Esophagus squamous epithelium (tissue), 4 donors: ENCODE measurements around the gene FRYL.

Experiments used
- POLR2A ChIP-seq, 4 donors: fragments of 450-650 bp; IDR thresholded peaks; one replicate each; pipeline ENCODE4 v1.6.1; 2017; ENCODE audit warnings: antibody characterized with exemption in 4 of 4, mild to moderate bottlenecking in 4 of 4, moderate library complexity in 3 of 4
- TF ChIP-seq, protein P1 (sequence below), 6 experiments: fragments of 450-650 bp in 4 of 6; fragments of 200-600 bp in 2 of 6; sonication (generic) in 2 of 6; IDR thresholded peaks; one replicate each; pipeline ENCODE4 v1.5.1; 2016 to 2019; ENCODE audit warnings: antibody characterized with exemption in 6 of 6, mild to moderate bottlenecking in 4 of 6, moderate library complexity in 4 of 6

DNA sequence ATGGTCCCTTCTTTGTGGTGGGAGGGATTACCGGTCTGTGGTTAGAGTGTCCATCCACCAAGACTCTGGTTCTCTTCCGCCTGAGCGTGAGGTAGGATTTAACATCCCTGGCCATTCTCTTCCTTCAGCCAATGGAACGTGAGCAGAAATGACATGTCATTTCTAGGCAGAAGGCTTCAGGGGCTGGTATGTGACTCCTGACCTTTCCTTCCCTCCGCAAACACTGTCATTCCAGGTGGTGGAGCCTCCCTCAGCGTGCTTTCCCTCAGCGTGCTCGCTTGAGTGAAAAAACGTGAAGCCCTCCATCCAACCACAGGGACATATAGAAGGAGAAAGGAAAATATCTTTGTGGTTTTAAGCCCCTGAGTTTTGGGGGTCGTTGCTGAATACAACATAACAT is 330.9 kb downstream of the FRYL start:
- TF ChIP-seq, protein P1, sequence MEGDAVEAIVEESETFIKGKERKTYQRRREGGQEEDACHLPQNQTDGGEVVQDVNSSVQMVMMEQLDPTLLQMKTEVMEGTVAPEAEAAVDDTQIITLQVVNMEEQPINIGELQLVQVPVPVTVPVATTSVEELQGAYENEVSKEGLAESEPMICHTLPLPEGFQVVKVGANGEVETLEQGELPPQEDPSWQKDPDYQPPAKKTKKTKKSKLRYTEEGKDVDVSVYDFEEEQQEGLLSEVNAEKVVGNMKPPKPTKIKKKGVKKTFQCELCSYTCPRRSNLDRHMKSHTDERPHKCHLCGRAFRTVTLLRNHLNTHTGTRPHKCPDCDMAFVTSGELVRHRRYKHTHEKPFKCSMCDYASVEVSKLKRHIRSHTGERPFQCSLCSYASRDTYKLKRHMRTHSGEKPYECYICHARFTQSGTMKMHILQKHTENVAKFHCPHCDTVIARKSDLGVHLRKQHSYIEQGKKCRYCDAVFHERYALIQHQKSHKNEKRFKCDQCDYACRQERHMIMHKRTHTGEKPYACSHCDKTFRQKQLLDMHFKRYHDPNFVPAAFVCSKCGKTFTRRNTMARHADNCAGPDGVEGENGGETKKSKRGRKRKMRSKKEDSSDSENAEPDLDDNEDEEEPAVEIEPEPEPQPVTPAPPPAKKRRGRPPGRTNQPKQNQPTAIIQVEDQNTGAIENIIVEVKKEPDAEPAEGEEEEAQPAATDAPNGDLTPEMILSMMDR (IDR thresholded peaks at IDR 0.05): no peak
- no peak for TF ChIP-seq POLR2A (IDR thresholded peaks at IDR 0.05)
